Upper lobe of left lung (tissue), 6 donors: Measurements from ENCODE around the gene LCN2. TPM values are rescaled to one million over a fixed set of nuclear protein-coding genes. Genes with fewer than 3 reads are reported as not detected.

Source experiments
- ATAC-seq, 2 donors: fragments of 200-7000 bp; cut with Tn5 transposase; one replicate each; pipeline ENCODE4 v1.9.1; 2022; ENCODE audit warnings: mild to moderate bottlenecking in 2 of 2, moderate library complexity in 2 of 2; ENCODE audit not compliant: low FRiP score in 2 of 2
- DNase-seq, 2 donors: peaks; one replicate each; pipeline ENCODE4 v3.0.0-alpha.2; 2019 to 2020
- H3K27ac ChIP-seq, 4 donors: fragments of 200-600 bp; sonication (generic); one replicate each; pipeline ENCODE4 v1.5.1; 2016 to 2019
- H3K27me3 ChIP-seq, 4 donors: fragments of 200-600 bp; sonication (generic); one replicate each; pipeline ENCODE4 v1.5.1; 2017 to 2019
- H3K36me3 ChIP-seq, 4 donors: fragments of 200-600 bp; sonication (generic); one replicate each; pipeline ENCODE4 v1.5.1; 2016 to 2019
- H3K4me1 ChIP-seq, 4 donors: fragments of 200-600 bp; sonication (generic); one replicate each; pipeline ENCODE4 v1.5.1; 2018 to 2019
- H3K4me3 ChIP-seq, 4 donors: fragments of 200-600 bp; sonication (generic); one replicate each; pipeline ENCODE4 v1.5.1; 2017 to 2019; ENCODE audit warnings: mild to moderate bottlenecking in 2 of 4, moderate library complexity in 1 of 4
- H3K9me3 ChIP-seq, 4 donors: fragments of 200-600 bp; sonication (generic); one replicate each; pipeline ENCODE4 v1.5.1; 2018 to 2019
- EP300 ChIP-seq, 4 donors: sonication (generic); formaldehyde crosslinking; IDR thresholded peaks; one replicate each; pipeline ENCODE4 v1.5.1; 2017; ENCODE audit warnings: antibody characterized with exemption in 4 of 4, control low read depth in 2 of 4
- POLR2A ChIP-seq, 4 donors: fragments of 450-650 bp; IDR thresholded peaks; one replicate each; pipeline ENCODE4 v1.5.1; 2016 to 2017; ENCODE audit warnings: antibody characterized with exemption in 4 of 4, mild to moderate bottlenecking in 2 of 4
- POLR2AphosphoS5 ChIP-seq, 2 donors: sonication (generic); formaldehyde crosslinking; IDR thresholded peaks; one replicate each; pipeline ENCODE4 v1.5.1; 2017; ENCODE audit warnings: antibody characterized with exemption in 2 of 2
- WGBS, 2 donors: methylation state at CpG; one replicate each; pipeline ENCODE4 v1.1.5; 2017 to 2018; 5-methylcytosine and 5-hydroxymethylcytosine counted together
- total RNA-seq, 6 donors: library from RNA; depleted of rRNA in 4 of 6; stranded (reverse); fragments of >200 nt in 4 of 6; gene quantifications; one replicate each; pipeline versions ENCODE4 v1.1.0 to v1.2.1, GENCODE V29; 2016 to 2021
- TF ChIP-seq, protein P1 (sequence below), 6 experiments: fragments of 450-650 bp in 4 of 6; fragments of 200-600 bp in 2 of 6; sonication (generic) in 2 of 6; IDR thresholded peaks; one replicate each; pipeline ENCODE4 v1.5.1; 2016 to 2019; ENCODE audit warnings: antibody characterized with exemption in 6 of 6
- donor health status: DM: no; HTN: no; CAD: no; lungs with moderate emphysema.
- donor health status: DM: no; HTN: yes; CAD: no; lungs with severe emphysema.

LCN2 gene
- total RNA-seq, 6 donors from 2014 or later: 9.0 to 193 (median 38.2) TPM

DNA sequence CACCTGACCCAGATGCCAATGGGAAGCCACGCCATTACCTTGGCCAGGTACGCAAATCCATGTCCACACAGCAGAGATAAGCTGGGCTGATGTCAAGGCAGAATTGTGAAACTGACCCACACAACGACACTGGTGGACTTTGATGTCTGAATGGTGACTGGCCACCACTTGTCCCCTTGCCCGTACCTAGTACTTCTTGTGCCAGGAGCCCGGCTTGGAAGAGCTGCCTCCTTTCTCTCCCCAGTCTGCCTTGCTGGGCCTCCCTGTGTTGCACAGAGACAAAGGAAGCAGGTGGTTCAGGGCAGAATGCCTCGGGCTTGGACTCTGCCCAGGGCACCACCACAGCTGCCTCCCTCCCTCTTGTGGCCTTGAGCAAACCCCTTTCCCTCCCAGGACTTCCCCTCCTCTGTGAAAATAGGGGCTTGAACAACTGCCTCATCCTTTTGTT is 45.1 kb upstream of the LCN2 start:
- H3K9me3 ChIP-seq: no peaks in the 10 kb centered on the region
- H3K27ac ChIP-seq: peak overlapping the region in 3 of 4 donors; percentile 34 to 91 (median 36)
- TF ChIP-seq POLR2A (IDR thresholded peaks at IDR 0.05) (no peak), EP300 (IDR thresholded peaks at IDR 0.05) (no peak), POLR2AphosphoS5 (IDR thresholded peaks at IDR 0.05) (no peak)
- TF ChIP-seq, protein P1, sequence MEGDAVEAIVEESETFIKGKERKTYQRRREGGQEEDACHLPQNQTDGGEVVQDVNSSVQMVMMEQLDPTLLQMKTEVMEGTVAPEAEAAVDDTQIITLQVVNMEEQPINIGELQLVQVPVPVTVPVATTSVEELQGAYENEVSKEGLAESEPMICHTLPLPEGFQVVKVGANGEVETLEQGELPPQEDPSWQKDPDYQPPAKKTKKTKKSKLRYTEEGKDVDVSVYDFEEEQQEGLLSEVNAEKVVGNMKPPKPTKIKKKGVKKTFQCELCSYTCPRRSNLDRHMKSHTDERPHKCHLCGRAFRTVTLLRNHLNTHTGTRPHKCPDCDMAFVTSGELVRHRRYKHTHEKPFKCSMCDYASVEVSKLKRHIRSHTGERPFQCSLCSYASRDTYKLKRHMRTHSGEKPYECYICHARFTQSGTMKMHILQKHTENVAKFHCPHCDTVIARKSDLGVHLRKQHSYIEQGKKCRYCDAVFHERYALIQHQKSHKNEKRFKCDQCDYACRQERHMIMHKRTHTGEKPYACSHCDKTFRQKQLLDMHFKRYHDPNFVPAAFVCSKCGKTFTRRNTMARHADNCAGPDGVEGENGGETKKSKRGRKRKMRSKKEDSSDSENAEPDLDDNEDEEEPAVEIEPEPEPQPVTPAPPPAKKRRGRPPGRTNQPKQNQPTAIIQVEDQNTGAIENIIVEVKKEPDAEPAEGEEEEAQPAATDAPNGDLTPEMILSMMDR (IDR thresholded peaks at IDR 0.05): no peak
- H3K36me3 ChIP-seq: peaks cover 35 to 86% (median 78%) of the 10 kb centered on the region in 4 donors
- no peak for DNase-seq
- no peaks in the 10 kb centered on the region for H3K27me3 ChIP-seq
- H3K4me1 ChIP-seq: peaks cover 35 to 54% (median 46%) of the 10 kb centered on the region in 4 donors
- WGBS, 2 donors: 59 to 62% methylated on average over 6 of the region's 6 CpGs
- no peak for ATAC-seq
- H3K4me3 ChIP-seq: no peak overlapping the region

GRCh38 chr9:128105538-128106175 is 43.6 kb upstream of the LCN2 start:
- peaks cover 28 to 39% (median 32%) of the 10 kb centered on the region in 4 donors for H3K4me1 ChIP-seq
- H3K27ac ChIP-seq: peak overlapping the region in 1 of 4 donors; percentile 41
- no peaks in the 10 kb centered on the region for H3K9me3 ChIP-seq
- no peaks in the 10 kb centered on the region for H3K27me3 ChIP-seq
- H3K36me3 ChIP-seq: peaks cover 35 to 88% (median 80%) of the 10 kb centered on the region in 4 donors
- TF ChIP-seq POLR2A (IDR thresholded peaks at IDR 0.05) (no peak), POLR2AphosphoS5 (IDR thresholded peaks at IDR 0.05) (no peak), EP300 (IDR thresholded peaks at IDR 0.05) (no peak)
- TF ChIP-seq, protein P1 (IDR thresholded peaks at IDR 0.05): no peak
- H3K4me3 ChIP-seq: no peak overlapping the region
- DNase-seq (no peak), ATAC-seq (no peak)
- 85 to 89% methylated on average over 5 to 20 of the region's 21 CpGs for WGBS, 2 donors

DNA sequence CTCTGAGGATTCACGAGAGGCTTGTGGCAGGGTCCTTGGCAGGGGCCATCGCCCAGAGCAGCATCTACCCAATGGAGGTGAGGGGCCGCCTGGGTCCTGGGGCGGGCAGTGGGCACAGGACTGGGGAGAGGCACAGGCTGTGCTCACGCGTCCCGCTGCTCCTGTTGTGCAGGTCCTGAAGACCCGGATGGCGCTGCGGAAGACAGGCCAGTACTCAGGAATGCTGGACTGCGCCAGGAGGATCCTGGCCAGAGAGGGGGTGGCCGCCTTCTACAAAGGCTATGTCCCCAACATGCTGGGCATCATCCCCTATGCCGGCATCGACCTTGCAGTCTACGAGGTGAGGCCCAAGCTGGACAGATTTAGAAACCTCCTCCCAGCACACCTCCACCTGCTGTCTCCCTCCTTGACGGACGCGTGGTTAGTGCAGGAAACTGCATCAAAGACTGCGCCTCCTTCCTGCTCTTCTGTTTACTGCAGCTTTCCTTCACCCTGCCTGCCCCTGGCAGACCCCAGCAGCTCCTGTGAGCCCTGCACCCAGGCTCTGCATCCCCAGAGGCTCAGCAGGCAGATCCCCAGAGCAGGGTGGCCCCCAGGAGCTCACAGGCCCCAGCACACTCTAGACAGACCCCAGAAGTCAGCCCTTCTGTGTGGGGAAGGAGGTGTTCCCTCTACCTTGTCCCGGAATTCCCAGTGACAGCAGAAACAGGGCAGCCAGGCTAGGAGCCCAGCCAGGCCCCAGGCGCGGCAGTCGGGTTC is 42.9 kb upstream of the LCN2 start:
- H3K27me3 ChIP-seq: no peaks in the 10 kb centered on the region
- DNase-seq: no peak
- ATAC-seq: no peak
- TF ChIP-seq, protein P1 (IDR thresholded peaks at IDR 0.05): no peak
- no peak for TF ChIP-seq EP300 (IDR thresholded peaks at IDR 0.05)
- H3K36me3 ChIP-seq: peaks cover 35 to 82% (median 75%) of the 10 kb centered on the region in 4 donors
- H3K9me3 ChIP-seq: no peaks in the 10 kb centered on the region
- H3K4me1 ChIP-seq: peaks cover 21 to 32% (median 25%) of the 10 kb centered on the region in 4 donors
- H3K27ac ChIP-seq: peak overlapping the region in 1 of 4 donors; percentile 41
- H3K4me3 ChIP-seq: no peak overlapping the region
- 88 to 96% methylated on average over 12 to 23 of the region's 23 CpGs for WGBS, 2 donors

- no peaks in the 10 kb centered on the region for H3K27me3 ChIP-seq
- no peak for TF ChIP-seq POLR2AphosphoS5 (IDR thresholded peaks at IDR 0.05)
- TF ChIP-seq, protein P1 (IDR thresholded peaks at IDR 0.05): no peak
- no peak for TF ChIP-seq EP300 (IDR thresholded peaks at IDR 0.05)
- no peak for TF ChIP-seq POLR2A (IDR thresholded peaks at IDR 0.05)
- peaks cover 14 to 25% (median 23%) of the 10 kb centered on the region in 4 donors for H3K4me1 ChIP-seq
- peaks cover 35 to 75% (median 69%) of the 10 kb centered on the region in 4 donors for H3K36me3 ChIP-seq
- DNase-seq (no peak), ATAC-seq (peak in 1 of 2 donors; percentile 6)
- WGBS, 2 donors: 98 to 99% methylated on average over 10 to 21 of the region's 23 CpGs
- no peak overlapping the region for H3K27ac ChIP-seq
- no peaks in the 10 kb centered on the region for H3K9me3 ChIP-seq
- H3K4me3 ChIP-seq: no peak overlapping the region
Observed at GRCh38 chr9:128106940-128107467, 42.2 kb upstream of the LCN2 start.
